Fibroblast of peridontal ligament (primary cell): Measurements from ENCODE around the gene TYROBP.
"Not testable (repeated sequence)": the region's sequence is repeated elsewhere in the genome, so short reads cannot be mapped to it uniquely, and the experiment has no call there.

Experiments
- DNase-seq: peaks from one replicate; pipeline ENCODE4 v3.0.0-alpha.2; 2010; ENCODE audit errors: extremely low read depth

Gene TYROBP

DNA sequence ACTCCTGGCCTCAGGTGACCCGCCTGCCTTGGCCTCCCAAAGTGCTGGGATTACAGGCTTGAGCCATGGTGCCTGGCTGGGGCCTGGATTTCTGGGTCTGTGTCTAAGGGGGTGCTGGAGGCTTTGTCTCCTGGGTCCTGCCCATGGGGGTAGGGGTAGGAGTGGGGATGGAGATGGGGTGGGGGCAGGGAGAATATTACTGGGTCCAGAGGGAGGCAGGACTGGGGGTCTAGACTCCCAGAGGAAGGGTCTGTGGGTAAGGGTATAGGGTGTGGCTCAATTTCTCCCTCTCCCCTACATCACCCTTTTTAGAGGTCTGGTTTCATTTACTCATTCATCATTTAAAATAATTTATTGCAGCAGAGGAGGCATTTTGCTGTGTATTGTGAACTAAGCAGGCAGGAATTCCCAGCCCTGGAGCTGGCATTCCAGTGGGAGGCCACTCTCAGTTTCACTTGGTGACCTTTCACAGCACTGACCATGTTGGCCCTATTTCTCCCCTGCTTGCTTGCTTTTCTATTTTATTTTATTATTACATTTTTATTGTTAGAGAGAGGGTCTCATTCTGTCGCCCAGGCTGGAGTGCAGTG, 6.9 kb downstream of the TYROBP start:
- peak; percentile 69 for DNase-seq

DNA sequence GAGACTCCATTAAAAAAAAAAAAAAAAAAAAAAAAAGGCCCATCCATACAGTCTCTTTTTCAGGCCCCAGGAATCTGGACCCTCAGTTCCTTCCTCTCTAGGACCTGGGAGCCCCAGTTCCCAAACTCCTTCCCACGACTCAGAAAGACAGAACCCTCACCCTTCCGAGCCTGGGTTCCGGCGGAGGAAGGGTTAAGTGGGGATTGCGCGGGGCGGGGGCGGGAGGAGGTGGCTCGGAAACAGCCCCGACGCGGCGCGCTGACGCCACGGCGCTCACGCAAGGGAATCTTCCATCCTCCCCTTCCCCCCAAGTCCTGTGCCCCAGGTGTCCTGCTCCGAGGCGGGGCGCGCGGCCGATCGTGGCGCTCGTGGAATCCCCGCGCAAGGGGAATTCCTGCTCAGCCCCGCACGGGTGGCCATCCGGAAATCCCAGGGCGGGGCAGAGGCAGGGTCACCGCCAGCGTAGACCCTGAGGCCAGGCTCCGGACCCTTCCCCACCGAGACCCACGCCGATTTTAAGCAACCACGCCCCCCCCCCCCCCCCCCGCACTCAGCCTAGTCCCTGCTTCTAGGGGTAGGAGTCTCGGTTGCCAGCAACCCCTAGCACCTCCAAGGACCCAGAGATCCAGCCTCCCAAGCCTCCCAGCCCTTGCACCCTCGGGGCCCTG, 8.4 kb downstream of the TYROBP start:
- peak; percentile 66 for DNase-seq

DNA sequence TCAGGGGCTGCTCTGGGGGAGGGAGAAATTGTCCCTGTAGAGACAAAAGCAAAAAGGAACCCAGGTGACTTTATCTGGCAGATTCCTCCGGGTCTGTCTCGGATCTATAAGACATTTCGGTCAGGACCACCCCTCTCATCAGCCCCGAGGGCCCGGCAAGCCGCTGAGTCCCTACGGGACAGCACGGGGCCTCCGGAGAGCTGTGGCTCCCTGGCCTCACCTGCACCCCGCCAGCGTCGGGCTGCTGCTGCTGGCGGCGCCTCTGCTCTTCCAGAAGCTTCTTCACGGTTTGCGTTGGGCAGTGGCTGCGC, 9.6 kb downstream of the TYROBP start:
- no peak for DNase-seq

DNA sequence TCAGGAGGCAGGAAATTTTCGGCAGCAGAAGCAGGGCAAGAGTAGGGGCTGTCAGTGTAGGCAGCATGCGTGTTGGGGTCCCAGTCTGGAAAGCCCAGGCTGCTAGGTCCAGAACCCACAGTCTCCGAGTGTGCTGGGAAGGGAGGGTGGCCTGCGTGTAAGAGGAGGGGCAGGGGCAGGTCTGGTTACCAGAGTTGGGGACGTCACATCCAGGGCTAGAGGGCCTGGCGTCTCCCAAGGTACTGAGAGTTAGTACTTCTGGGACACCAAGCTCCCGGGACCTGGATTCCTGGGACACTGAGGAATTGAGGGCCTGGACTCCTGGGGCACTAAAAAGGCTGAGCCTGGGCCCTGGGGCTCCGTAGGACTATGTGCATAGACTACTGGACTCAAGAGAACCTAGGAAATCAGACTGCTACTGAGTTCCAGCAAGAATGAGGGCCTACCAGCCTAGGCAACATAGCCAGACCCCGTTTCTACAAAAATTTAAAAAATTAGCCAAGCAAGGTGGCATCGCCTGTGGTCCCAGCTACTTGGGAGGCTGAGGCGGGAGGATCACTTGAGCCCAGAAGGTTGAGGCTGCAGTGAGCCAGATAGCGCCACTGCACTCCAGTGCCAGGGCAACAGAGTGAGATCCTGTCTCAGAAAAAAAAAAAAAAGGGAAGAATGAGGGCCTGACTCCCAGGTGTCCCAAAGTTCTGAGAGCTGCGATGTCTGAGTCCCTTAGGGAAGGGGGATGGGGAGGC, 10.2 kb downstream of the TYROBP start:
- no peak for DNase-seq

DNA sequence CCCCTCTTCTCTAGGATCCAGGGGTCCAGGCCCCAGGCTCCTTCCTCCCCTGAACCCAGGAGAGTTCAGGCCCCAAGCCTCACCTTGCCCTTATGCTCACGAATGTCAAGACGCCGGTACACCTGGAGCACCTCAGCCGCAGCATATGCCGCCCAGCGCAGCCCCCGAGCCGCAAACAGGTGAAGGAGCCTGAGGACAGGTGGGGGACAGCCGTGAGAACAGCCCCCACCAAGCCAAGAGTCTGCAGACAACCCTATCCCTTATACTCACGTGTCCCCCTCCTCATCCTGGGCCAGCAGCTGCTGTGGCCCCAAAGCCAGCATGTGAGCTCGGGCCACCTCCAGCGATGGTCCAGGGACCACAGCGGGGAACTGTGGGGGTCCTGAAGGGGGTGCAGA, 11.5 kb downstream of the TYROBP start:
- DNase-seq, result no peak

DNA sequence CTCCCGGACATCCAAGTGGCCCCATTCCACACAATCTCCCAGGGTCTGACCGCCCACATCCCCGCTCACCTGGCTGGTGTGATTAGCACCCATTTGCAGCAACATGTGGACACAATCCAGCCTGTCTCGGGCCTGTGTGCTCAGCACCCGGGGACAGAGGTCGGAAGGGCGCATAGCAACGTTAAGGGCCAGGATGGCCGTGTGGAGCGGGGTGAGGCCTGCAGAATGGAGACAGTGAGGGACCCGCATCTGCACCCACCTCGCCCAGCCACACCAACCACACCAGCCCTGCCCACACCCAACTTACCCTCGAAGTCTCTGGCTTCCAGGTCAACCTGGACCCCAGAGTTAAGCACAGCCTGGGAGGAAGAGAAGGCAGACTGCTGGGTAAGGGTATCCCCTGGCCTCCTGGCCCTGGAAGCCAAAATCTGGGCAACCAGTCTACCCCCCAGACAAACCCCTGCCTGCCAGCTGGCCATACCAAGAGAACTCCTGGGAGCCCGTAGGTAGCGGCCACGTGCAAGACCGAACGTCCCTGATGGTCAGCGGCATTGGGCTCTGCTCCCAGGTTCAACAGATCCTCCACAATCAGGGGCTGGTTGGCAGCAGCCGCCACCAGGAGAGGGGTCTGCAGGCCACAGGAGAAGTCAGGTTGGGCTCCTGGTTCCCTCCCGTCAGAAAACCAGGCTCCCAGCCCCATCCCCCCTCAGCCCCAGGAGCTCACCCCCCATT, 12.0 kb downstream of the TYROBP start:
- DNase-seq, result no peak

DNA sequence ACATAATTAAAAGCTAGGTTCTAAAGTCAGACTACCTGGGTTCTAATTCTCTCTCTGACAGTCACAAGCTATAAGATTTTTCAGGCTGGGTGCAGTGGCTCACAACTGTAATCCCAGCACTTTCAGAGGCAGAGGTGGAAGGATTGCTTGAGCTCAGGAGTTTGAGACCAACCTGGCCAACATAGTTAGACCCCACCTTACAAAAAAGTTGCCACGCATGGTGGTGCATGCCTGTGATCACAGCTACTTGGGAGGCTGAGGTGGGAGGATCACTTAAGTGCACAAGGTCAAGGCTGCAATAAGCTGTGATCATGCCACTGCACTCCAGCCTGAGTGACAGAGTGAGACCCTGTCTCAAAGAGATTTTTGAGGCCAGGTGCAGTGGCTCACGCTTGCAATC, 13.8 kb downstream of the TYROBP start:
- no peak for DNase-seq

DNA sequence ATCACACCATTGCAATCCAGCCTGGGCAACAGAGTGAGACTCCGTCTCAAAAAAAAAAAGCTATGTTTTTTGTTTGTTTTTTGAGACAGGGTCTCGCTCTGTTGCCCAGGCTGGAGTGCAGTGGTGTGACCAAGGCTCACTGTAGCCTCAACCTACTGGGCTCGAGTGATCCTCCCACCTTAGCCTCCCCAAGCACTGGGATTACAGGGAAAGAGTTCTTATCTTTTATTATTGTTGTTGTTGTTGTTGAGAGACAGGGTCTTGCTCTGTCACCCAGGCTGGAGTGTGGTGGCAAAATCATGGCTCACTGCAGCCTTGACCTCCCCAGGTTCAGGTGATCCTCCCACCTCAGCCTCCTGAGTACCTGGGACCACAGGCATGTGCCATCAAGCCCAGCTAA, 16.3 kb downstream of the TYROBP start:
- not testable (repeated sequence) for DNase-seq

DNA sequence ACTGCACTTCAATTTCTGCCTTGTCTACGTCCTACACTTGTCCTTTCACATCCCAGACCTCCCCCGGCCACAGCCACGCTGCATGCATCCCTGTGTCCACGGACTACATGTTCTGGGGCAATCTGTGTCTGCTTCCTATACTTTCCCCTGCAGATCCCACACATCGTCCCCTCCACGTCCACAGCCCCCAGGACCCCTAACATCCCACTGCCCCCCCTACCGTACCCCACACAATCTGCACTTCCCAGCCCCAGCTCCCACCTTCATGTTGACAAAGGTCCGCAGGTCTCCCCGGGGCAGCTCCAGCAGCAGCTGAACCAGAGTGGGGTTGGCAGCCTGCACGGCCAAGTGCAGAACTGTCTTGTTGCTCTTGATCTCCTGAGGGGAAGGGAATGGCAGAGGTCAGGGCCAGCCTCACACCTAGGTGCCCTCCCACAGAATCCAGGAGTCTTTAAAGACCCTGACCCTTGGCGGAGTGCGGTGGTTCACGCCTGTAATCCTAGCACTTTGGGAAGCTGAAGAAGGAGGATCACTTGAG, 17.9 kb downstream of the TYROBP start:
- DNase-seq, result no peak

DNA sequence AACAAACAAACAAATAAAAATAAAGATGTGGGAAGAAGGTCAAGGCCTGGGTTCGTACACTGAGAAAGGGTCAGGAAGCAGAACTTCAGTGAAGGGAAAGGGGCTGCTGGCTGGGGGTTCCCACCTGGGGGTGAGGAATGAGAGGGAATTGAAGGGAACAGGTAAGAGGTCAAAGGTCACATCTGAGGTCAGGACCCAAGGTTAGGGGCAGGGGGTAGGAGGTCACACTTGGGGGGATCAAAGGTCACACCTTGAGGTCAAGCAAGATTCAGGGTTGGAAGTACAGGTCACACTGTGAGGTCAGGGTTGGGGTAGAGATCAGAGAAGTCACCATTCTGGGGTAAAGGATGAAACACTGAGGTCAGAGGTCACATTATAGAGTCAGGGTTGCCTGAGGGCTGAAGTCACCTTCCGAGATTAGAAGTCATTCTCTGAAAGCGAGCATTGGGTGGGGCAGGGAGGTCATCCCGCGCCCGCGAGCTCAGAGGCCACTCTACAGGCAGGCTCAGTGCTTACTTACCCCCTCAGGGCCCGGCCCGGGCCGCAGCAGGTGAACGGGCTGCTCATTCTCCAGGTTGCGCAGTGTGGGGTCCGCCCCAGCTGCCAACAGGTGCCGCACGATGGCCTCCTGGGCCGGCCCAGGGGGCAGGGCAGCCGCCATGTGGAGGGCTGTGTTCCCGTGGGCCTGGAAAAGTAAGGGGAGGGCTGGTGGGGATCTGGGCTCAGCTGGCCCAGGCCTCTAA, 18.6 kb downstream of the TYROBP start:
- no peak for DNase-seq

DNA sequence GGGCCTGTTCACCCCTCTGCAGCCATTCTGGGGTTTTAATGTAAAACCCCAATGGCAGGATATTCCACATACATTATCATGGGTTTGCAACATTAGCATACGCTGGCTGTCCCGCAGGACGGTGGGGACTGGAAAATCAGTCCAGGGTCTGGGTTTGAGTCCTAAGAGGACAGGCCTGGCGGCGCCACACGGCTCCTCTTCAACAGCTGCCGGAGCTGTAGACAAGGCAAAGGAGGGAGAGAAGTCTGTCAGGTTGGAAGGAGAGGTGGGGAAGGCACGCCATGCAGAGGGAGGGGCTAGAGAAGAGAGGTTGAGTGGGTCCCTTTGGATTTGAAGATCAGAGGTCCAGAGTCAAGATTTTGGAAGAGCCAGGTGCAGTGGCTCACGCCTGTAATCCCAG, 19.7 kb downstream of the TYROBP start:
- no peak for DNase-seq

DNA sequence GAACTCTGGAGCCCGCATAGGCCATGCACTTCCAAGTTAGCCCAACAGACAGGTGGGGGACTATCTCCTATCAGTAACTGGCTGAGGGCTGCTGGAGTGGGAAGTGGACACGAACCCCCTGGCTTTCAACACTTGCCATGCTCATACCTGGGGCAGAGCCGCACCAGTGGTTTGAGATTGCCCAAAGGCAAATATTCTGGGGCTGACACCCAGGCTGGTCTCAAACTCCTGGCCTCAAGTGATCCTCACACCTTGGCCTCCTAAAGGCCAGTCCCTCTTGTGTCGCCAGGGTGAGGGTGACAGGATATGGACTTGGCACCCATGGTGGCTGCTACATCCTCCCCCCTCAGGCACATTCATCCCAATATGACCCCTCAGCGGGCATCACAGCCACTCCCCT, 20.9 kb downstream of the TYROBP start:
- no peak for DNase-seq

DNA sequence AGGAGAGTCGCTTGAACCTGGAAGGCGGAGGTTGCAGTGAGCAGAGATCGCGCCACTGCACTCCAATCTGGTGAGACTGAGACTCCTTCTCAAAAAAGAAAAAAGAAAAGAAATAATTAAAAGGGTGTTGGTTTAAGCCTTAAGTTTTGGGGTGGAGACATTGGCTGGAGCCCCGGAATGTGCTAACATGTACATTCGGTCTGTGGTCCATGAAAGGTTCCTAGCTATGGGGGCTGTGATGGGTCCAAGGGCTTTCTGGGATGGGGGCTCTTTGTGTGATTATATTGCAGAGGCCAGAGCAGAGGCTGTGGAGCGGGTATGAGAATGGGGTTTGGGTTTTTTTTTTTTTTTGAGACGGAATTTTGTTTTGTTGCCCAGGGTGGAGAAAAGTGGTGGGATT, 22.2 kb downstream of the TYROBP start:
- no peak for DNase-seq

DNA sequence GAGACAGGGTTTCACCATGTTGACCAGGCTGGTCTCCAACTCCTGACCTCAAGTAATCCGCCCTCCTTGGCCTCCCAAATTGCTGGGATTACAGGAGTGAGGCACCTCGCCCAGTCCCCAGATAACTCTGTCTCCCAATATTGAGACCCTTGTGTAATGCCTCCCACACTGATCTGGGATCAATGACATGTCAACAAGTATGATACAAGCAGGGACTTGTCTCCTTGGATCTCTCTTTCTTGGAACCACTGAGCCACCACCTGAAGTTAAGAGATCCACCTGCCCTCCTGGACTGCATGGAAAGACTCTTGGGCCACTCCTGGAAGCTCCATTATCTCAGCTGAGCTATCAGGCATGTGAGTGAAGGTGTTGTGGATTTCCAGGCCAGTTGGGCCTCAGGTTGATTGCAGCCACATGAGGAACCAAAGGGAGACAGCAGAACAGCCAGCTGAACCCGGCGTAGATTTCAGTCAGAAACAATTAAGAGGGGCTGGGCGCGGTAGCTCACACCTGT, 22.8 kb downstream of the TYROBP start:
- DNase-seq, result no peak

DNA sequence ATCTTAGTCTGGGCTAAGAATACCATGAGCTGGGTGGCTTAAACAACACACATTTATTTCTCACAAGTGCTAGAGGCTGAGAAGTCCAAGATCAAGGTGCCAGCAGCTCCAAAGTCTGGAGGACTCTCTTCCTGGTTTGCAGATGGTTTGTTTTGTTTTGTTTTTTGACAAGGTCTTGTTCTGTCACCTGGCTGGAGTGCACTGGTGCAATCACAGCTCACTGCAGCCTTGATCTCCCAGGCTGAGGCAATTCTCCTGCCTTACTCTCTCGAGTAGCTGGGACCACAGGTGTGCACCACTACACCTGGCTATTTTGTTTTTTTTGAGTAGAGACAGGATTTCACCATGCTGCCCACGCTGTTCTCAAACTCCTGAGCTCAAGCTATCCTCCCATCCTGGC, 24.2 kb downstream of the TYROBP start:
- DNase-seq, result no peak

DNA sequence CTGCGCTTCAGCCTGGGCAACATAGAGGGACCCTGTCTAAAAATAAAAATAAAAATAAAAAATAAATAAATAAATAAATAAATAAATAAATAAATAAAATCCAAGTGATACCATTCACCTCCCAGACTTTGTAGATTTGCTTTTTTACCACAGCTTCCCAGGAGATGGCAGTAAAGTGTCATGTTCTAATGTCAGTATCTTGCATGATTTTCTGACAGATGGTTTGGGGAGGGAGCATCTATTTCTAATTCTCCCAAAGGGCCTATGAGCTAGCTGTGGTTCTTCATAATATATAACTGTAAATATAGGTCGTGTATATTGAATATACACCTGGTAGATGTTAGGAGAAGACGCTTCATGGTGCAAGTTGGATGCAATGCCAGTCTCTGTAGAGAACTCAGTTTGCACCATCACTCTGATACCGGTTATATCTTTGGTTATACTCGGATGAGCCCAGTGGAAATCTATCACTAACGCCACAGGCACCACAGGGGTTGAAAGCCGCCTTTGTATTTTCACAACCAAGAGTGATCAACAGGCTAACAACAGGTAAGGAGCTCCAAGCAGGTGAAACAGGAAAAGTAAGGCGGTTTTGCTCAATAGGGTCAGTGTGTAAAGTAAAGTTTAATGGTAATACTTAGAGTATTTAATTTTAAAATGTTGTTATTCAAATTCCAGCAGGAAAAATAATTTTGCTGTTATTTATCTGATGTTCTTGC, 25.8 kb downstream of the TYROBP start:
- peak; percentile 94 for DNase-seq

DNA sequence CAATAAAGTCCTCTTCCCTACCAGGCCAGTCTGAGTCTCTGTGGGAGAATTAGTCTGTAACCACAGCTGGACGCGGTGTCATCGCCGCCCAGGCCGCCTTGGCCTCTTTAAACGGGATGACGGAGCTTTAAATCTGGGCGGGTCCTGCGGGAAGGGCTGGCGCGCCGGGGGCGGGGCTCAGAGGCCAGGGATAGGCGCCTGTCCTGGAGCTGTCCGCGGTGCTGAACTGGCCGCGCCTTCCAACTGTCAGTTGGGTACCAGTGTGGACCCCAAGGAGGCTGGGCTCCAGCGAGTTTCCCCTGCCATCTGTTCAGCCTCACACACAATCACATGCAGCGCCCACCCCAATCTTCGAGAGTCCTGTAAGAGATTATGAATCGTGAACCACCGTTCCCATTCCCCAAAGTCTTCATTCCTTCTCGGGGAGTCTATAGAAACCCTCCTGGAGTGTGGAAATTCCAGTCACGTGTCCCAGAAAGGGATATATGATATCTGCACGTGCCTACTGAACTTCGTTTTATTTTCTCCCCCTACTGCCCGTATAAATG, 28.3 kb downstream of the TYROBP start:
- DNase-seq, result peak; percentile 81

DNA sequence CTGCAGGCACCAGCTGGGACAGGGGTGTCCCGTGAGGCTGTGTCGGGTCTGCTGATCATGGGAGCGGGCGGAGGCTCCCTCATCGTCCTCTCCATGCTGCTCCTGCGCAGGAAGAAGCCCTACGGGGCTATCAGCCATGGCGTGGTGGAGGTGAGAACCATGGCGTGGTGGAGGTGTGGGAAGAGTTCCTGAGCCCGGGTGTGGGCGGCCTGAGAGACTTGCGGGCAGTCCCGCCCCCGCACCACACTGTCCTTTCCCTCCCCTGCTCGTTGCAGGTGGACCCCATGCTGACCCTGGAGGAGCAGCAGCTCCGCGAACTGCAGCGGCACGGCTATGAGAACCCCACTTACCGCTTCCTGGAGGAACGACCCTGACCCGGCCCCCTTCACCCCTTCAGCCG, 29.0 kb downstream of the TYROBP start:
- no peak for DNase-seq

DNA sequence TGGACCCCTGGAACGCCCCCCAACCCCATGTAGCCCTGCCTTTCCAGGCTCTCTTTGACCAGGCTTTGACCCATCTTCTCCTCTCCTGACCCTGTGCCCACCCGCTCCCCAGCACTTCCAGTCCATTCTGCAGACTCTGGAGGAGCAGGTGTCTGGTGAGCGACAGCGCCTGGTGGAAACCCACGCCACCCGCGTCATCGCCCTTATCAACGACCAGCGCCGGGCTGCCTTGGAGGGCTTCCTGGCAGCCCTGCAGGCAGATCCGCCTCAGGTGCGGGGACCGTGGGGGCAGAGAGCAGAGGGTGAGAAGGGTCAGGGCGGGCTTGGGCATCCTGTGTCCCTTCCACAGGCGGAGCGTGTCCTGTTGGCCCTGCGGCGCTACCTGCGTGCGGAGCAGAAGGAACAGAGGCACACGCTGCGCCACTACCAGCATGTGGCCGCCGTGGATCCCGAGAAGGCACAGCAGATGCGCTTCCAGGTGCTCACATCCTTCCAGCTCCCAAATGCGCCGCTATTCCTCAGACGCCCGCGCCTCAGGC, 33.6 kb downstream of the TYROBP start:
- DNase-seq, result no peak

DNA sequence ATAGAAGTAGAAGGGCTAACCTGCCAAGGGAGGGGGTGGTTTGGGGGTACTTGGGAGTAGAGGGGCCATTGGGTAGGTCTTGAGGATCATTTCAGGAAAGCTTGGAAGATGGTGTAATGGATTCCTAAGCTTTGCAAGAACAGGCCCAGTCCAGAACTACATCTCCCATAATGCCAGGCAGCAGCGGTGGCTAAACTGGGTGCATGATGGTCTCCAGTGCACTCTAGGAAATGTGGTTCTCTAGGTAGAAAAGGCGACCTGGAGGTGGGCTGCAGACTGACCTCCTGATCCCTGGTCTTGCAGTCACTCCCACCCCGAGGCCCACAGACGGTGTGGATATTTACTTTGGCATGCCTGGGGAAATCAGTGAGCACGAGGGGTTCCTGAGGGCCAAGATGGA, 35.9 kb downstream of the TYROBP start:
- no peak for DNase-seq
